Ovary (tissue), 10 donors: ENCODE data around the gene EPM2A. TPM values are rescaled to one million over a fixed set of nuclear protein-coding genes. Genes with fewer than 3 reads are reported as not detected.

Source experiments
- DNase-seq, 5 donors: peaks; one replicate each; pipeline ENCODE4 v3.0.0-alpha.2; 2019 to 2020
- H3K27ac ChIP-seq, 2 donors: fragments of 200-600 bp; one replicate each; pipeline versions ENCODE4 v1.5.1 to v1.8.0; 2019 to 2022
- H3K27me3 ChIP-seq: fragments of 200-600 bp; one replicate; pipeline ENCODE4 v1.8.0; 2022
- H3K36me3 ChIP-seq: fragments of 200-600 bp; sonication (generic); one replicate; pipeline ENCODE4 v1.5.1; 2019
- H3K4me1 ChIP-seq: one replicate; pipeline ENCODE4 v1.8.1; 2013; ENCODE audit warnings: mild to moderate bottlenecking, moderate library complexity; ENCODE audit not compliant: insufficient read depth
- H3K4me3 ChIP-seq: fragments of 200-600 bp; sonication (generic); one replicate; pipeline ENCODE4 v1.5.1; 2017
- H3K9me3 ChIP-seq, 2 donors: fragments of 200-600 bp in 1 of 2; sonication (generic) in 1 of 2; one replicate each; pipeline versions ENCODE4 v1.5.1 to v1.8.1; 2013 to 2019; ENCODE audit warnings: mild to moderate bottlenecking in 1 of 2, moderate library complexity in 1 of 2
- CTCF ChIP-seq, 3 donors: fragments of 450-650 bp in 2 of 3; fragments of 200-600 bp in 1 of 3; IDR thresholded peaks; one replicate each; pipeline versions ENCODE4 v1.5.1 to v1.8.0; 2016 to 2022; ENCODE audit warnings: antibody characterized with exemption in 3 of 3, mild to moderate bottlenecking in 1 of 3
- EP300 ChIP-seq: sonication (generic); formaldehyde crosslinking; IDR thresholded peaks from one replicate; pipeline ENCODE4 v1.6.1; 2017; ENCODE audit warnings: antibody characterized with exemption
- POLR2A ChIP-seq: fragments of 450-650 bp; IDR thresholded peaks from one replicate; pipeline ENCODE4 v1.6.1; 2017; ENCODE audit warnings: antibody characterized with exemption, mild to moderate bottlenecking, moderate library complexity
- WGBS, 3 donors: extraction: QIAGEN DNeasy Blood & Tissue Kit in 1 of 3; methylation state at CpG; one replicate each; pipeline versions ENCODE4 v1.1.5 to v1.1.7; 2013 to 2017; 5-methylcytosine and 5-hydroxymethylcytosine counted together
- intact Hi-C, 4 donors: fragments of 100-400 bp; cut with DNase I; formaldehyde crosslinking; loops; one replicate each; pipeline versions ENCODE4 v1.11.0 to v1.15.1; 2022 to 2023
- long read RNA-seq, 3 donors: library from polyadenylated mRNA in 2 of 3; unstranded in 2 of 3; transcript quantifications; one replicate each; pipeline ENCODE4 v2.0.0 and lab custom pipeline, GENCODE V29; 2021 to 2026
- polyA plus RNA-seq, 2 donors: library from polyadenylated mRNA; stranded (reverse); fragments of 200-250 nt in 1 of 2; fragments of 350-450 nt in 1 of 2; fragmentation: Illumina TruSeq in 1 of 2; extraction: RNeasy Lipid Tissue Mini Kit (QIAGEN cat#74804) in 1 of 2; gene quantifications; one replicate each; pipeline ENCODE4 v1.2.3, GENCODE V29; 2013 to 2014
- total RNA-seq, 7 donors: library from RNA; depleted of rRNA in 2 of 7; stranded (reverse); fragments of >200 nt in 2 of 7; fragmentation: NEBNext Ultra II Directional in 3 of 7; extraction: Animal tissue kit (Norgen Biotek cat#: 25700) in 3 of 7; gene quantifications; one replicate each; pipeline versions ENCODE4 v1.1.0 to v1.2.4, GENCODE V29; 2016 to 2023
- donor health status: DM: no; HTN: no; CAD: no; lungs with moderate emphysema.
- donor health status: DM: no; HTN: no; CAD: no.
- donor health status: Bipolar disorder and iron deficiency.
- donor health status: DM: yes; HTN: yes; CAD: no.
- donor health status: DM: no; HTN: no; CAD: no.
- donor health status: DM: yes; HTN: yes; CAD: no.

Gene EPM2A
- total RNA-seq (10 to 100 TPM; 12.2 to 23.9 (median 19.8) TPM), polyA plus RNA-seq (10 to 100 TPM in 1 of 2 donors, 1 to 10 TPM in 1; 6.0 to 13.4 TPM)
- long read RNA-seq, donor 1, full-length matches to known transcripts: 1 of 3 reads
- long read RNA-seq, donor 1, partial matches to known transcripts: 0 of 3 reads
- long read RNA-seq, donor 1, other reads (novel, unspliced or antisense): 2 of 3 reads
- long read RNA-seq, donor 2, full-length matches to known transcripts: 11 of 11 reads
- long read RNA-seq, donor 2, partial matches to known transcripts: 0 of 11 reads
- long read RNA-seq, donor 2, other reads (novel, unspliced or antisense): 0 of 11 reads
- long read RNA-seq, donor 3, transcript EPM2A-201 (4 exons, 3,465 nt): major isoform, 24 of 34 reads
- long read RNA-seq, donor 3, partial matches to known transcripts: 7 of 34 reads
- long read RNA-seq, donor 3, other reads (novel, unspliced or antisense): 3 of 34 reads

GRCh38 chr6:145735356-145736165, at the start of gene EPM2A:
Gene EPM2A, minus strand, starts transcription at chr6:145735520. Its CDS starts 22 bp downstream, at chr6:145735498.
- no peaks in the 10 kb centered on the region for H3K27me3 ChIP-seq
- H3K9me3 ChIP-seq: no peaks in the 10 kb centered on the region
- 1% methylated on average over 36 to 69 of the region's 69 CpGs for WGBS, 3 donors
- H3K27ac ChIP-seq: peak within 1 kb of the TSS; percentile 96 to 99
- H3K4me3 ChIP-seq: peak within 1 kb of the TSS; percentile 57
- H3K4me1 ChIP-seq: peaks cover 2% of the 10 kb centered on the region
- intact Hi-C loops: loop anchor here (2.0 to 10.0 kb wide), 5 partner anchors 77 to 1451 kb away; partner anchors contain the start of genes FBXO30 (in 4 of the 4), SHPRH (in 2 of the 4) and UTRN (in 1 of the 4)
- no peaks in the 10 kb centered on the region for H3K36me3 ChIP-seq
- no peak for TF ChIP-seq CTCF (IDR thresholded peaks at IDR 0.05)
- no peak for TF ChIP-seq EP300
- no peak for TF ChIP-seq POLR2A
- DNase-seq: peak; percentile 82 to 88 (median 84)

DNA sequence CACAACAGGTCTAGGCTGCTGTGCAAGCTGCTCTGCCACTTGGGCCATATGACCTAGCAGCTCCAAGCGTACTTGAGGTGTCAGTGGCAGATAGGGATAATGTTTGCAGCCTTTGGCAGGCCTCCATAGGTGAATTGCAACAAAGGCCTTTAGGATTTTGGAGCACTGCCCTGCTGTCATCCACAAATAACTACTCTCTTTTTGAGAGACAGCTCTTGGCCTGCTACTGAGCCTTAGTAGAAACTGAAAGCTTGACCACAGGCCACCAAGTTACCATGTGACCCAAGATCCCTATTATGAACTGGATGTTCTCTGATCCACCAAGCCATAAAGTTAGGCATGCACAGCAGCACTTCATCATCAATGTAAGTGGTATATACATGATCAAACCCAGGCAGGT, 49.4 kb upstream of the EPM2A start:
- intact Hi-C loops: no loop called here
- Histone ChIP-seq H3K4me3 (no peak overlapping the region), H3K36me3 (no peaks in the 10 kb centered on the region), H3K4me1 (no peaks in the 10 kb centered on the region), H3K27ac (no peak overlapping the region), H3K9me3 (no peaks in the 10 kb centered on the region), H3K27me3 (no peaks in the 10 kb centered on the region)
- no peak for TF ChIP-seq EP300
- no peak for TF ChIP-seq CTCF (IDR thresholded peaks at IDR 0.05)
- TF ChIP-seq POLR2A: no peak
- 57 to 76% (median 75%) methylated on average over 1 of the region's 1 CpG for WGBS, 3 donors
- DNase-seq: no peak

DNA sequence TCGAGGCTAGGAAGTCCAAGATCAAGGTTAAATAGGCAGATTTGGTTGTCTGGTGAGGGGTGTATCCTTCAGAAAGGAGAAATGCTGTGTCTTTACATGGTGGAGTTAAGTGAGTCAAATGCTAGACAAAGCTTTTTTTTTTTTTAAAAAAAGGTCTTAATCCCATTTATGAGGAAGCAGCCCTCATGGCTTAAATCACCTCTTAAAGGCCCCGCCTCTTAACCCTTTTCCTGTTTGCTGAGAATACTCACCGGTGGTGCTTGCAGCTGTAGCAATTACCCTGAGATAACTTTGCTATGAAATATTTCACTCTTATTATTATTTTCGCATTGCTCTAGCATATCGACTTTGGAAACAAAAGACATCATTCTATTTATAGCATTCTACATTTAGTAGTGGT, 48.5 kb upstream of the EPM2A start:
- no peak for DNase-seq
- intact Hi-C loops: no loop called here
- Histone ChIP-seq H3K36me3 (no peaks in the 10 kb centered on the region), H3K4me3 (no peak overlapping the region), H3K27ac (no peak overlapping the region), H3K9me3 (no peaks in the 10 kb centered on the region), H3K27me3 (no peaks in the 10 kb centered on the region), H3K4me1 (no peaks in the 10 kb centered on the region)
- TF ChIP-seq CTCF (IDR thresholded peaks at IDR 0.05) (no peak), EP300 (no peak), POLR2A (no peak)
- 54 to 76% (median 66%) methylated on average over 5 of the region's 5 CpGs for WGBS, 3 donors

GRCh38 chr6:145772846-145773245, 37.5 kb upstream of the EPM2A start:
- H3K36me3 ChIP-seq: no peaks in the 10 kb centered on the region
- no peak overlapping the region for H3K27ac ChIP-seq
- intact Hi-C loops: no loop called here
- TF ChIP-seq CTCF (IDR thresholded peaks at IDR 0.05) (no peak), EP300 (no peak), POLR2A (no peak)
- H3K27me3 ChIP-seq: no peaks in the 10 kb centered on the region
- no peak overlapping the region for H3K4me3 ChIP-seq
- H3K9me3 ChIP-seq: no peaks in the 10 kb centered on the region
- WGBS, 3 donors: 78 to 86% (median 85%) methylated on average over 1 of the region's 1 CpG
- H3K4me1 ChIP-seq: no peaks in the 10 kb centered on the region
- no peak for DNase-seq
